ENCODE results near the gene EXT2. TPM values are rescaled to one million over a fixed set of nuclear protein-coding genes. Genes with fewer than 3 reads are reported as not detected.
A peak's percentile ranks its signal among the peaks of the same experiment; 100 is the strongest.

EXT2 gene
- total and polyA plus RNA-seq, 2 of the 13 experiments (the other 11 are each of a cell fraction or from before 2014, with no cell fraction given): 61.5 to 68.7 TPM

DNA sequence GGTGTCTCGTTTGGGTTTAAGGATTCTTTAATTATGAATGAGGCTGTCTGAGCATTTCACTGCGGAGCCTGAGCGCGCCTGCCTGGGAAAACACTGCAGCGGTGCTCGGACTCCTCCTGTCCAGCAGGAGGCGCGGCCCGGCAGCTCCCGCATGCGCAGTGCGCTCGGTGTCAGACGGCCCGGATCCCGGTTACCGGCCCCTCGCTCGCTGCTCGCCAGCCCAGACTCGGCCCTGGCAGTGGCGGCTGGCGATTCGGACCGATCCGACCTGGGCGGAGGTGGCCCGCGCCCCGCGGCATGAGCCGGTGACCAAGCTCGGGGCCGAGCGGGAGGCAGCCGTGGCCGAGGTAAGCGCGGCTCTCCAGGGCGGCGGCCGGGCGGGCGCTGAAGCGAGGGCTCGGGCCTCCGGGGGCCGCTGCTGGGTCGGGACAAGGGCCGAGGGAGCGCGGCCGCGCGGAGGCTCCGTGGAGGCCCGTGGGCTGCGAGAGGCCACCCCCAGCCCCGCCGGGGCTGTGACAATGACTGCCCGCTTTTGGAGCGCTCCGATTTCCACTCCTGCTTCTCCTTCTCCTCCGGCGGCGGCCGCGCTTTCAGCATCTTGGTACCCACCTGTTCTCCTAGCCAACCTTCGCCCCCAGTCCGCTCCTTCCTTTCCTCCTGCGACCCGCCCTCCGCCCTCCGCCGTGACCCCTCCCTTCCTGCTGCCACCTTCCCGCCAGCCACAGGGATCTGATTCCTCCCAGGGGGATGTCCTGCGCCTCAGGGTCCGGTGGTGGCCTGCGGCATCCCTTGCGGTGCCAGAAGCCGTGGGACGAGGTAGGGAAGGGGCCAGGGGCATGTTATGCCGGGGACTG, at the start of gene EXT2 (continued):
- TF ChIP-seq, protein P1, sequence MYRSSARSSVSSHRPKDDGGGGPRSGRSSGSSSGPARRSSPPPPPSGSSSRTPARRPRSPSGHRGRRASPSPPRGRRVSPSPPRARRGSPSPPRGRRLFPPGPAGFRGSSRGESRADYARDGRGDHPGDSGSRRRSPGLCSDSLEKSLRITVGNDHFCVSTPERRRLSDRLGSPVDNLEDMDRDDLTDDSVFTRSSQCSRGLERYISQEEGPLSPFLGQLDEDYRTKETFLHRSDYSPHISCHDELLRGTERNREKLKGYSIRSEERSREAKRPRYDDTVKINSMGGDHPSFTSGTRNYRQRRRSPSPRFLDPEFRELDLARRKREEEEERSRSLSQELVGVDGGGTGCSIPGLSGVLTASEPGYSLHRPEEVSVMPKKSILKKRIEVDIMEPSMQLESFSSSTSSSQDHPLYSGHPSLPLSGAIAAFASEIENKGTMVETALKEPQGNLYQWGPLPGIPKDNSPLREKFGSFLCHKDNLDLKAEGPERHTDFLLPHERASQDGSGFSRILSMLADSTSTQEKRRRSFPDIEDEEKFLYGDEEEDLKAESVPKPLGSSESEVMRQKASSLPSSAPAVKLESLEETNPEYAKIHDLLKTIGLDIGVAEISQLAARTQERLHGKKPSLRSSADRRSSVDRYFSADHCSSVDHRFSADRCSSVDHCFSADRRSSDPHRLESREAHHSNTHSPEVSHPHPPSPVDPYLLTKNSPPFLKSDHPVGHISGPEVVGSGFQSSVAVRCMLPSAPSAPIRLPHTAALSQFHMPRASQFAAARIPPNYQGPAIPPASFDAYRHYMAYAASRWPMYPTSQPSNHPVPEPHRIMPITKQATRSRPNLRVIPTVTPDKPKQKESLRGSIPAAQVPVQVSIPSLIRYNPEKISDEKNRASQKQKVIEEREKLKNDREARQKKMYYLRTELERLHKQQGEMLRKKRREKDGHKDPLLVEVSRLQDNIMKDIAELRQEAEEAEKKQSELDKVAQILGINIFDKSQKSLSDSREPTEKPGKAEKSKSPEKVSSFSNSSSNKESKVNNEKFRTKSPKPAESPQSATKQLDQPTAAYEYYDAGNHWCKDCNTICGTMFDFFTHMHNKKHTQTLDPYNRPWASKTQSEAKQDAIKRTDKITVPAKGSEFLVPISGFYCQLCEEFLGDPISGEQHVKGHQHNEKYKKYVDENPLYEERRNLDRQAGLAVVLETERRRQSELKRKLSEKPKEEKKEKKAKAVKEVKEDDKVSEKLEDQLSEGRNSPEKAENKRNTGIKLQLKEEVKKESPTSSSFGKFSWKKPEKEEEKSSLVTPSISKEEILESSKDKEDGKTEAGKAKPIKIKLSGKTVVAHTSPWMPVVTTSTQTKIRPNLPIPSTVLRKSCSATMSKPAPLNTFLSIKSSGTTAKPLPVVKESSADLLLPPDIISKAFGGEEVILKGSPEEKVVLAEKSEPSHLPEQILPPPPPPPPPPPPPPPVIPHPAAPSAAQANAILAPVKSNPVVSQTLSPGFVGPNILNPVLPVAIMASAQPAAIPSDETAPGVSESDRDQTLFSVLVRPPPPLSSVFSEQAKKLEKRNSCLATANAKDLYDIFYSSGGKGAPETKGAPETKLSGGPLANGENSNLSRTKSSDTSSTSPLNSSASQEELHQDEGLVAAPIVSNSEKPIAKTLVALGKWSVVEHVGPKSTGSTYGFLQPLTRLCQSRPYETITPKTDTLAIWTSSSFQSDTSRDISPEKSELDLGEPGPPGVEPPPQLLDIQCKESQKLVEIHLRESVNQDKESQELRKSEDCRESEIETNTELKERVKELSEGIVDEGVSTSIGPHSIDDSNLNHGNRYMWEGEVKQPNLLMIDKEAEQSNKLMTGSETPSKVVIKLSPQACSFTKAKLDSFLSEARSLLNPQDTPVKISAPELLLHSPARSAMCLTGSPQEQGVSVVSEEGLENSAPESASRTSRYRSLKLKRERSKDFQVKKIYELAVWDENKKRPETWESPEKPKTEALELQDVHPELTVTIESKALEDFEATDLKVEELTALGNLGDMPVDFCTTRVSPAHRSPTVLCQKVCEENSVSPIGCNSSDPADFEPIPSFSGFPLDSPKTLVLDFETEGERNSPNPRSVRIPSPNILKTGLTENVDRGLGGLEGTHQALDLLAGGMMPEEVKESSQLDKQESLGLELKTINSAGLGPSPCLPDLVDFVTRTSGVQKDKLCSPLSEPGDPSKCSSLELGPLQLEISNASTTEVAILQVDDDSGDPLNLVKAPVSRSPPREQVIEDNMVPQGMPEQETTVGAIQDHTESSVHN (CRISPR knock-in tag; IDR thresholded peaks at IDR 0.05): no peak
- TF ChIP-seq, protein P2, sequence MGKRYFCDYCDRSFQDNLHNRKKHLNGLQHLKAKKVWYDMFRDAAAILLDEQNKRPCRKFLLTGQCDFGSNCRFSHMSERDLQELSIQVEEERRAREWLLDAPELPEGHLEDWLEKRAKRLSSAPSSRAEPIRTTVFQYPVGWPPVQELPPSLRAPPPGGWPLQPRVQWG (CRISPR knock-in tag; IDR thresholded peaks at IDR 0.05; ENCODE audit: borderline replicate concordance, low read depth): no peak
- TF ChIP-seq IRF2 (CRISPR knock-in tag; IDR thresholded peaks at IDR 0.05) (peak; percentile 40; the same call in 1 of the 2 replicates), KMT2B (CRISPR knock-in tag; IDR thresholded peaks at IDR 0.05) (no peak), FOXA3 (CRISPR knock-in tag; IDR thresholded peaks at IDR 0.05) (no peak), NR2C2 (CRISPR knock-in tag; IDR thresholded peaks at IDR 0.05; ENCODE audit: borderline replicate concordance) (peak; percentile 74), KDM4B (CRISPR knock-in tag; IDR thresholded peaks at IDR 0.05) (no peak)
- TF ChIP-seq, protein P3, sequence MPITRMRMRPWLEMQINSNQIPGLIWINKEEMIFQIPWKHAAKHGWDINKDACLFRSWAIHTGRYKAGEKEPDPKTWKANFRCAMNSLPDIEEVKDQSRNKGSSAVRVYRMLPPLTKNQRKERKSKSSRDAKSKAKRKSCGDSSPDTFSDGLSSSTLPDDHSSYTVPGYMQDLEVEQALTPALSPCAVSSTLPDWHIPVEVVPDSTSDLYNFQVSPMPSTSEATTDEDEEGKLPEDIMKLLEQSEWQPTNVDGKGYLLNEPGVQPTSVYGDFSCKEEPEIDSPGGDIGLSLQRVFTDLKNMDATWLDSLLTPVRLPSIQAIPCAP (CRISPR knock-in tag; IDR thresholded peaks at IDR 0.05; ENCODE audit: low read depth): no peak
- TF ChIP-seq, protein P4, sequence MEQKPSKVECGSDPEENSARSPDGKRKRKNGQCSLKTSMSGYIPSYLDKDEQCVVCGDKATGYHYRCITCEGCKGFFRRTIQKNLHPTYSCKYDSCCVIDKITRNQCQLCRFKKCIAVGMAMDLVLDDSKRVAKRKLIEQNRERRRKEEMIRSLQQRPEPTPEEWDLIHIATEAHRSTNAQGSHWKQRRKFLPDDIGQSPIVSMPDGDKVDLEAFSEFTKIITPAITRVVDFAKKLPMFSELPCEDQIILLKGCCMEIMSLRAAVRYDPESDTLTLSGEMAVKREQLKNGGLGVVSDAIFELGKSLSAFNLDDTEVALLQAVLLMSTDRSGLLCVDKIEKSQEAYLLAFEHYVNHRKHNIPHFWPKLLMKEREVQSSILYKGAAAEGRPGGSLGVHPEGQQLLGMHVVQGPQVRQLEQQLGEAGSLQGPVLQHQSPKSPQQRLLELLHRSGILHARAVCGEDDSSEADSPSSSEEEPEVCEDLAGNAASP (CRISPR knock-in tag; IDR thresholded peaks at IDR 0.05; ENCODE audit: borderline replicate concordance): no peak
- TF ChIP-seq, protein P5, sequence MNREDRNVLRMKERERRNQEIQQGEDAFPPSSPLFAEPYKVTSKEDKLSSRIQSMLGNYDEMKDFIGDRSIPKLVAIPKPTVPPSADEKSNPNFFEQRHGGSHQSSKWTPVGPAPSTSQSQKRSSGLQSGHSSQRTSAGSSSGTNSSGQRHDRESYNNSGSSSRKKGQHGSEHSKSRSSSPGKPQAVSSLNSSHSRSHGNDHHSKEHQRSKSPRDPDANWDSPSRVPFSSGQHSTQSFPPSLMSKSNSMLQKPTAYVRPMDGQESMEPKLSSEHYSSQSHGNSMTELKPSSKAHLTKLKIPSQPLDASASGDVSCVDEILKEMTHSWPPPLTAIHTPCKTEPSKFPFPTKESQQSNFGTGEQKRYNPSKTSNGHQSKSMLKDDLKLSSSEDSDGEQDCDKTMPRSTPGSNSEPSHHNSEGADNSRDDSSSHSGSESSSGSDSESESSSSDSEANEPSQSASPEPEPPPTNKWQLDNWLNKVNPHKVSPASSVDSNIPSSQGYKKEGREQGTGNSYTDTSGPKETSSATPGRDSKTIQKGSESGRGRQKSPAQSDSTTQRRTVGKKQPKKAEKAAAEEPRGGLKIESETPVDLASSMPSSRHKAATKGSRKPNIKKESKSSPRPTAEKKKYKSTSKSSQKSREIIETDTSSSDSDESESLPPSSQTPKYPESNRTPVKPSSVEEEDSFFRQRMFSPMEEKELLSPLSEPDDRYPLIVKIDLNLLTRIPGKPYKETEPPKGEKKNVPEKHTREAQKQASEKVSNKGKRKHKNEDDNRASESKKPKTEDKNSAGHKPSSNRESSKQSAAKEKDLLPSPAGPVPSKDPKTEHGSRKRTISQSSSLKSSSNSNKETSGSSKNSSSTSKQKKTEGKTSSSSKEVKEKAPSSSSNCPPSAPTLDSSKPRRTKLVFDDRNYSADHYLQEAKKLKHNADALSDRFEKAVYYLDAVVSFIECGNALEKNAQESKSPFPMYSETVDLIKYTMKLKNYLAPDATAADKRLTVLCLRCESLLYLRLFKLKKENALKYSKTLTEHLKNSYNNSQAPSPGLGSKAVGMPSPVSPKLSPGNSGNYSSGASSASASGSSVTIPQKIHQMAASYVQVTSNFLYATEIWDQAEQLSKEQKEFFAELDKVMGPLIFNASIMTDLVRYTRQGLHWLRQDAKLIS (CRISPR knock-in tag; IDR thresholded peaks at IDR 0.05): no peak; the same call in 1 of the 2 replicates
- TF ChIP-seq, protein P6, sequence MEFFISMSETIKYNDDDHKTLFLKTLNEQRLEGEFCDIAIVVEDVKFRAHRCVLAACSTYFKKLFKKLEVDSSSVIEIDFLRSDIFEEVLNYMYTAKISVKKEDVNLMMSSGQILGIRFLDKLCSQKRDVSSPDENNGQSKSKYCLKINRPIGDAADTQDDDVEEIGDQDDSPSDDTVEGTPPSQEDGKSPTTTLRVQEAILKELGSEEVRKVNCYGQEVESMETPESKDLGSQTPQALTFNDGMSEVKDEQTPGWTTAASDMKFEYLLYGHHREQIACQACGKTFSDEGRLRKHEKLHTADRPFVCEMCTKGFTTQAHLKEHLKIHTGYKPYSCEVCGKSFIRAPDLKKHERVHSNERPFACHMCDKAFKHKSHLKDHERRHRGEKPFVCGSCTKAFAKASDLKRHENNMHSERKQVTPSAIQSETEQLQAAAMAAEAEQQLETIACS (CRISPR knock-in tag; IDR thresholded peaks at IDR 0.05): no peak
